ENCODE results near the gene HIGD1A. TPM values are rescaled to one million over a fixed set of nuclear protein-coding genes. Genes with fewer than 3 reads are reported as not detected.

Gene HIGD1A
- total and polyA plus RNA-seq, 2 of the 8 experiments (the other 6 are each of a cell fraction or from before 2014, with no cell fraction given): 67.3 to 95.4 TPM

DNA sequence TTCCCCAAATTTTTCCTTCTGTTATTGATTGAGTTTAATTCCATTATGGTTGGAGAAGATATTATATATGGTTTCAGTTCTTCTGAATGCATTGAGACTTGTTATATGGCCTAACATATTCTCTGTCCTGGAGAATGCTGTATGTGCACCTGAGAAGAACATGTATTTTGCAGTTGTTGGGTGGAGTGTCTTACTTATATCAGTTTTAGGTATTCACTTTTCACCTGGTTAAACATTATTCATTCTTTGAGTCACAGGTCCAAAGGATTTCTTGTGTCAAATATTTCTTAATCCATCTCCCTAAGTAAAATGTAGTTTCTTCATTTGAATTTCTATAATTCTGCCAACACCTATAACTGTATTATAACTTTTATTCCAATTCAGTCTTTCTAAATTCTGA lies 22.7 kb upstream of the HIGD1A start:
- no peaks in the 10 kb centered on the region for H3K36me3 ChIP-seq (ENCODE audit: control insufficient read depth in 2 of 4, insufficient read depth in 4 of 4, low read length in 3 of 4)
- no peak overlapping the region for H2BK15ac ChIP-seq (ENCODE audit: low read length)
- no peak overlapping the region for H2BK20ac ChIP-seq (ENCODE audit: low read length)
- H3K23me2 ChIP-seq (ENCODE audit: low read depth, low read length): no peaks in the 10 kb centered on the region
- H3K18ac ChIP-seq (ENCODE audit: extremely low read depth, low read length): no peak overlapping the region
- CTCF ChIA-PET (ENCODE audit: partially characterized antibody): no interaction called here
- H2AFZ ChIP-seq (ENCODE audit: low read length): no peak overlapping the region
- H3K4me2 ChIP-seq (ENCODE audit: insufficient read depth in 1 of 2, low read depth in 2 of 2, low read length in 2 of 2): no peak overlapping the region
- no peak overlapping the region for H2BK12ac ChIP-seq (ENCODE audit: low read depth, low read length)
- no peaks in the 10 kb centered on the region for H3K9me3 ChIP-seq (ENCODE audit: insufficient read depth in 2 of 2, low read depth in 1 of 2, low read length in 1 of 2)
- peaks cover 0 to 3% (median 2%) of the 10 kb centered on the region in 4 experiments; a peak in 3 of 7 replicates for H3K4me1 ChIP-seq (replicated peaks in 1 of 4; ENCODE audit: control insufficient read depth in 3 of 4, insufficient read depth in 4 of 4, low read length in 3 of 4)
- FAIRE-seq (no peak), DNase-seq (ENCODE audit: low read depth in 1 of 2, low spot score in 2 of 2) (no peak)
- no peak overlapping the region for H3K4me3 ChIP-seq (ENCODE audit: extremely low read depth in 1 of 4, insufficient read depth in 2 of 4, low read depth in 3 of 4, low read length in 4 of 4)
- H4K20me1 ChIP-seq (replicated peaks in 1 of 2; ENCODE audit: control insufficient read depth in 1 of 2, insufficient read depth in 2 of 2, low read length in 2 of 2): no peaks in the 10 kb centered on the region
- no peak overlapping the region for H3K4ac ChIP-seq (replicated peaks; ENCODE audit: insufficient read length, low read depth, low read length)
- H4K8ac ChIP-seq (ENCODE audit: extremely low read depth, insufficient read depth, low read length): no peak overlapping the region
- POLR2A ChIA-PET (ENCODE audit: partially characterized antibody): no interaction called here
- H2AK5ac ChIP-seq (ENCODE audit: low read depth, low read length): no peak overlapping the region
- no peak overlapping the region for H2BK5ac ChIP-seq (ENCODE audit: low read depth, low read length)
- no peaks in the 10 kb centered on the region for H3K79me1 ChIP-seq (ENCODE audit: low read depth, low read length)
- no peak overlapping the region for H4K5ac ChIP-seq (ENCODE audit: insufficient read length, low read depth, low read length)
- H2BK120ac ChIP-seq (replicated peaks; ENCODE audit: low read depth, low read length): no peak overlapping the region
- no peak overlapping the region for H3K9ac ChIP-seq (replicated peaks in 1 of 4; ENCODE audit: extremely low read depth in 1 of 4, low read depth in 3 of 4, low read length in 3 of 4)
- no peak overlapping the region for H3K14ac ChIP-seq (ENCODE audit: insufficient read length)
- no peak overlapping the region for H4K91ac ChIP-seq (replicated peaks; ENCODE audit: insufficient read length, low read length)
- H3K56ac ChIP-seq (replicated peaks; ENCODE audit: insufficient read length, low read depth, low read length): no peak overlapping the region
- H3K23ac ChIP-seq (ENCODE audit: insufficient read length): no peak overlapping the region
- H3K27ac ChIP-seq (ENCODE audit: low read depth, low read length): no peak overlapping the region
- H3K79me2 ChIP-seq (ENCODE audit: control insufficient read depth in 1 of 2, insufficient read depth in 2 of 2, low read length in 2 of 2): no peaks in the 10 kb centered on the region
- H3K27me3 ChIP-seq (replicated peaks in 1 of 4; ENCODE audit: control insufficient read depth in 3 of 4, extremely low read depth in 1 of 4, insufficient read depth in 3 of 4, low read length in 3 of 4): no peaks in the 10 kb centered on the region
- no peak for TF ChIP-seq RNF2 (IDR thresholded peaks at IDR 0.05; ENCODE audit: borderline replicate concordance, low read depth, low read length, missing control alignments, poor library complexity, severe bottlenecking)
- no peak for TF ChIP-seq SP1 (IDR thresholded peaks at IDR 0.05; ENCODE audit: low read depth, low read length)
- no peak for TF ChIP-seq CBX5 (IDR thresholded peaks at IDR 0.05; ENCODE audit: low read depth, low read length)
- TF ChIP-seq GABPA (IDR thresholded peaks at IDR 0.05; ENCODE audit: borderline replicate concordance, insufficient read depth, low read length): no peak
- TF ChIP-seq ASH2L (IDR thresholded peaks at IDR 0.05; ENCODE audit: low read length): no peak
- TF ChIP-seq NANOG (IDR thresholded peaks at IDR 0.05; ENCODE audit: insufficient read depth, low read depth, low read length, poor library complexity, severe bottlenecking): no peak
- no peak for TF ChIP-seq SIRT6 (IDR thresholded peaks at IDR 0.05; ENCODE audit: low read length)
- TF ChIP-seq CHD2 (IDR thresholded peaks at IDR 0.05; ENCODE audit: low read length): no peak
- no peak for TF ChIP-seq CEBPB (IDR thresholded peaks at IDR 0.05; ENCODE audit: low read depth, low read length)
- TF ChIP-seq BACH1 (IDR thresholded peaks at IDR 0.05; ENCODE audit: low read length): no peak
- no peak for TF ChIP-seq HDAC6 (IDR thresholded peaks at IDR 0.05; ENCODE audit: low read depth, low read length)
- TF ChIP-seq EZH2 (IDR thresholded peaks at IDR 0.05; ENCODE audit: low read depth, low read length, severe bottlenecking): no peak

Measured in H1 (cell line).